HEK293 (cell line): Measurements from ENCODE around the gene VMO1.

ENCODE experiments used
- CTCF ChIA-PET: fragments of 350-600 bp; formaldehyde crosslinking; extraction: SDS; loops from one replicate; lab custom pipeline; 2021; ENCODE audit warnings: antibody characterized with exemption; lab: Yijun Ruan, JAX
- POLR2A ChIA-PET: fragments of 300-600 bp; formaldehyde crosslinking; extraction: SDS; loops from one replicate; lab custom pipeline; 2020; ENCODE audit warnings: antibody characterized with exemption, inconsistent platforms; lab: Yijun Ruan, JAX
- H3K27ac ChIP-seq: fragments of 200-500 bp; sonication (Bioruptor generic); 2 replicates; pipeline ENCODE4 v1.5.1; 2014; ENCODE audit warnings: low read depth, low read length, control low read depth, inconsistent platforms; ENCODE audit errors: extremely low read depth
- H3K36me3 ChIP-seq, 2 experiments: fragments of 200-500 bp in 1 of 2; sonication (Bioruptor generic) in 1 of 2; 1 replicate in 1 of 2; 2 replicates in 1 of 2; pipeline ENCODE4 v1.5.1; 2014 to 2017; ENCODE audit warnings: inconsistent platforms in 2 of 2, low read length in 2 of 2; ENCODE audit not compliant: control insufficient read depth in 2 of 2, insufficient read depth in 1 of 2
- H3K4me1 ChIP-seq: fragments of 200-500 bp; sonication (Bioruptor generic); 2 replicates; pipeline ENCODE4 v1.5.1; 2014; ENCODE audit warnings: mild to moderate bottlenecking, low read length, inconsistent platforms; ENCODE audit not compliant: control insufficient read depth, insufficient read depth
- H3K4me3 ChIP-seq: 2 replicates; pipeline ENCODE4 v1.5.1; 2011; ENCODE audit warnings: low read depth, mild to moderate bottlenecking, control low read depth, low read length, moderate library complexity
- H3K9me3 ChIP-seq: fragments of 200-500 bp; sonication (Bioruptor generic); 2 replicates; pipeline ENCODE4 v1.5.1; 2014; ENCODE audit warnings: low read depth, low read length, inconsistent platforms; ENCODE audit not compliant: control insufficient read depth, insufficient read depth
- HOXA7 ChIP-seq: sonication (generic); formaldehyde crosslinking; IDR thresholded peaks from 2 replicates; pipeline ENCODE4 v1.8.1; 2022; ENCODE audit warnings: missing genetic modification reagents, borderline replicate concordance
- KLF8 ChIP-seq: fragments of 450-650 bp; formaldehyde crosslinking; IDR thresholded peaks from 2 replicates; pipeline ENCODE4 v1.5.1; 2016; ENCODE audit warnings: missing biosample characterization, missing genetic modification characterization
- SCRT1 ChIP-seq: fragments of 450-650 bp; formaldehyde crosslinking; IDR thresholded peaks from 2 replicates; pipeline ENCODE4 v1.5.1; 2016; ENCODE audit warnings: missing biosample characterization, missing genetic modification characterization, borderline replicate concordance
- SP3 ChIP-seq: fragments of 450-650 bp; formaldehyde crosslinking; IDR thresholded peaks from 2 replicates; pipeline ENCODE4 v1.5.1; 2016; ENCODE audit warnings: missing biosample characterization, missing genetic modification characterization
- WT1 ChIP-seq: fragments of 450-650 bp; formaldehyde crosslinking; IDR thresholded peaks from 2 replicates; pipeline ENCODE4 v1.5.1; 2016; ENCODE audit warnings: missing biosample characterization, missing genetic modification characterization
- ZBTB10 ChIP-seq: fragments of 450-650 bp; formaldehyde crosslinking; IDR thresholded peaks from 2 replicates; pipeline ENCODE4 v1.5.1; 2016; ENCODE audit warnings: missing biosample characterization, missing genetic modification characterization
- ZBTB26 ChIP-seq: fragments of 450-650 bp; formaldehyde crosslinking; optimal IDR thresholded peaks from 2 replicates; pipeline ENCODE3; 2016; ENCODE audit warnings: missing biosample characterization, mild to moderate bottlenecking, missing genetic modification characterization
- ZBTB8A ChIP-seq: fragments of 450-650 bp; formaldehyde crosslinking; IDR thresholded peaks from 2 replicates; pipeline ENCODE4 v1.5.1; 2016; ENCODE audit warnings: missing biosample characterization, missing genetic modification characterization
- ZFP41 ChIP-seq: fragments of 450-650 bp; formaldehyde crosslinking; IDR thresholded peaks from 2 replicates; pipeline ENCODE4 v1.5.1; 2016; ENCODE audit warnings: missing biosample characterization, missing genetic modification characterization, borderline replicate concordance
- ZNF112 ChIP-seq: fragments of 450-650 bp; formaldehyde crosslinking; IDR thresholded peaks from 2 replicates; pipeline ENCODE4 v1.5.0; 2017; ENCODE audit warnings: missing biosample characterization, missing genetic modification characterization
- ZNF132 ChIP-seq: fragments of 450-650 bp; formaldehyde crosslinking; IDR thresholded peaks from 2 replicates; pipeline ENCODE4 v1.5.1; 2017; ENCODE audit warnings: missing biosample characterization, missing genetic modification characterization, borderline replicate concordance
- ZNF292 ChIP-seq: fragments of 450-650 bp; formaldehyde crosslinking; IDR thresholded peaks from 2 replicates; pipeline ENCODE4 v1.5.1; 2016; ENCODE audit warnings: low read depth, missing biosample characterization, missing genetic modification characterization, borderline replicate concordance
- ZNF335 ChIP-seq: fragments of 450-650 bp; formaldehyde crosslinking; conservative IDR thresholded peaks from 2 replicates; pipeline ENCODE4 v1.5.1; 2016; ENCODE audit warnings: missing biosample characterization, missing genetic modification characterization
- ZNF398 ChIP-seq: fragments of 450-650 bp; formaldehyde crosslinking; IDR thresholded peaks from 2 replicates; pipeline ENCODE4 v1.5.1; 2017; ENCODE audit warnings: missing biosample characterization, missing genetic modification characterization
- ZNF433 ChIP-seq: fragments of 450-650 bp; formaldehyde crosslinking; IDR thresholded peaks from 2 replicates; pipeline ENCODE4 v1.5.1; 2016; ENCODE audit warnings: missing biosample characterization, missing genetic modification characterization, low read depth
- ZNF585B ChIP-seq: fragments of 450-650 bp; formaldehyde crosslinking; IDR thresholded peaks from 2 replicates; pipeline ENCODE4 v1.5.1; 2016; ENCODE audit warnings: missing biosample characterization, missing genetic modification characterization
- ZNF621 ChIP-seq: fragments of 450-650 bp; formaldehyde crosslinking; IDR thresholded peaks from 2 replicates; pipeline ENCODE4 v1.5.1; 2017; ENCODE audit warnings: missing biosample characterization, missing genetic modification characterization
- ZNF677 ChIP-seq: fragments of 450-650 bp; IDR thresholded peaks from 2 replicates; pipeline ENCODE4 v1.5.0; 2018; ENCODE audit warnings: missing biosample characterization, mild to moderate bottlenecking, missing genetic modification characterization, moderate library complexity
- ZNF791 ChIP-seq: fragments of 450-650 bp; formaldehyde crosslinking; IDR thresholded peaks from 2 replicates; pipeline ENCODE4 v1.5.1; 2016; ENCODE audit warnings: missing biosample characterization, missing genetic modification characterization
- ZSCAN4 ChIP-seq: fragments of 450-650 bp; formaldehyde crosslinking; IDR thresholded peaks from 2 replicates; pipeline ENCODE4 v1.5.1; 2017; ENCODE audit warnings: missing biosample characterization, missing genetic modification characterization
- TF ChIP-seq, protein P1 (sequence below): fragments of 450-650 bp; formaldehyde crosslinking; IDR thresholded peaks from 2 replicates; pipeline ENCODE4 v1.5.1; 2016; ENCODE audit warnings: missing biosample characterization, missing genetic modification characterization, low read depth
- TF ChIP-seq, protein P2 (sequence below): IDR thresholded peaks from 2 replicates; pipeline ENCODE4 v1.6.1; 2011; ENCODE audit warnings: mild to moderate bottlenecking, low read depth, low read length, borderline replicate concordance
- TF ChIP-seq, protein P3 (sequence below): fragments of 450-650 bp; formaldehyde crosslinking; IDR thresholded peaks from 2 replicates; pipeline ENCODE4 v1.5.1; 2017; ENCODE audit warnings: missing biosample characterization, missing genetic modification characterization

The VMO1 gene

DNA sequence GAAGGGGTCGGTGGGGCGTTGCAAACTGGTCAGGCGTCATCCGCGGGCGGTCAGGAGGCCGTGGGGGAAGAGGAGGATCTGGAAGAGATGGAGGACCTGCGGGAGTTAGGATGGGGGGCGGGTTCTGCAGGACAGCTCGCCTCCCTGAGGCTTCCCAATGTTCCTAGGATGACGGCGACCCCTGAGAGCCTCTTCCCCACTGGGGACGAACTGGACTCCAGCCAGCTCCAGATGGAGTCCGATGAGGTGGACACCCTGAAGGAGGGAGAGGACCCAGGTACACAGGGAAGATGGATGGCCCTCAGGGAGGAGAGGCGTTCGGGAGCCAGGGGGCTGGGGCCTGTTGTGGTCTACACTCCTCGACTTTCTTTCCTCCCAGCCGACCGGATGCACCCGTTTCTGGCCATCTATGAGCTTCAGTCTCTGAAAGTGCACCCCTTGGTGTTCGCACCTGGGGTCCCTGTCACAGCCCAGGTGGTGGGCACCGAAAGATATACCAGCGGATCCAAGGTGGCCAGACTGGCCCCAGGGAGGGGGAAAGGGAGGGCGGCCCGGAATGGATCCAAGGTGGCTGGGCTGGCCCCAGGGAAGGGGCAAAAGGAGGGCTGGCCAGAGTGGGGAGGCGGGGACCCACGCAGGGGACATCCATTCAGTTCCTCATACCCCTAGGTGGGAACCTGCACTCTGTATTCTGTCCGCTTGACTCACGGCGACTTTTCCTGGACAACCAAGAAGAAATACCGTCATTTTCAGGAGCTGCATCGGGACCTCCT, 21.6 kb upstream of the VMO1 start (continued):
- TF ChIP-seq ZBTB8A (tag by site-specific recombination) (no peak), ZNF335 (tag by site-specific recombination) (peak; percentile 52), ZNF677 (tag by site-specific recombination) (no peak), ZNF621 (tag by site-specific recombination) (no peak), HOXA7 (no peak), SCRT1 (tag by site-specific recombination) (no peak), ZNF398 (tag by site-specific recombination) (no peak), ZNF433 (no peak)

- peaks cover 0 to 26% of the 10 kb centered on the region in 2 experiments; a peak in 2 of 3 replicates for H3K36me3 ChIP-seq
- H3K4me1 ChIP-seq = no peaks in the 10 kb centered on the region
- H3K27ac ChIP-seq = peak within 1 kb of the TSS; percentile 64; the same call in 1 of the 2 replicates
- peak within 1 kb of the TSS; percentile 69 for H3K4me3 ChIP-seq
- POLR2A ChIA-PET = interaction anchor here (0.6 to 4.4 kb wide), 19 partner anchors 9 to 160 kb away, joined by 3 to 41 read pairs (median 3); partner anchors contain the start of genes ARRB2, CHRNE, MED11 and MINK1
- no peaks in the 10 kb centered on the region for H3K9me3 ChIP-seq
- CTCF ChIA-PET = interaction anchor here (0.6 to 1.4 kb wide), 9 partner anchors 9 to 107 kb away, joined by 3 to 5 read pairs (median 3); no protein-coding TSS in a partner anchor
- TF ChIP-seq, protein P1, sequence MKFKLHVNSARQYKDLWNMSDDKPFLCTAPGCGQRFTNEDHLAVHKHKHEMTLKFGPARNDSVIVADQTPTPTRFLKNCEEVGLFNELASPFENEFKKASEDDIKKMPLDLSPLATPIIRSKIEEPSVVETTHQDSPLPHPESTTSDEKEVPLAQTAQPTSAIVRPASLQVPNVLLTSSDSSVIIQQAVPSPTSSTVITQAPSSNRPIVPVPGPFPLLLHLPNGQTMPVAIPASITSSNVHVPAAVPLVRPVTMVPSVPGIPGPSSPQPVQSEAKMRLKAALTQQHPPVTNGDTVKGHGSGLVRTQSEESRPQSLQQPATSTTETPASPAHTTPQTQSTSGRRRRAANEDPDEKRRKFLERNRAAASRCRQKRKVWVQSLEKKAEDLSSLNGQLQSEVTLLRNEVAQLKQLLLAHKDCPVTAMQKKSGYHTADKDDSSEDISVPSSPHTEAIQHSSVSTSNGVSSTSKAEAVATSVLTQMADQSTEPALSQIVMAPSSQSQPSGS (tag by site-specific recombination) = no peak
- no peak for TF ChIP-seq ZNF132 (tag by site-specific recombination)
- no peak for TF ChIP-seq ZFP41 (tag by site-specific recombination)
- TF ChIP-seq ZNF112 (tag by site-specific recombination) = no peak
- TF ChIP-seq ZNF585B = no peak
- no peak for TF ChIP-seq ZNF292 (tag by site-specific recombination)
- peak; percentile 61 for TF ChIP-seq ZBTB26 (tag by site-specific recombination)
- TF ChIP-seq WT1 (tag by site-specific recombination) = no peak
- TF ChIP-seq, protein P2, sequence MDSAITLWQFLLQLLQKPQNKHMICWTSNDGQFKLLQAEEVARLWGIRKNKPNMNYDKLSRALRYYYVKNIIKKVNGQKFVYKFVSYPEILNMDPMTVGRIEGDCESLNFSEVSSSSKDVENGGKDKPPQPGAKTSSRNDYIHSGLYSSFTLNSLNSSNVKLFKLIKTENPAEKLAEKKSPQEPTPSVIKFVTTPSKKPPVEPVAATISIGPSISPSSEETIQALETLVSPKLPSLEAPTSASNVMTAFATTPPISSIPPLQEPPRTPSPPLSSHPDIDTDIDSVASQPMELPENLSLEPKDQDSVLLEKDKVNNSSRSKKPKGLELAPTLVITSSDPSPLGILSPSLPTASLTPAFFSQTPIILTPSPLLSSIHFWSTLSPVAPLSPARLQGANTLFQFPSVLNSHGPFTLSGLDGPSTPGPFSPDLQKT = no peak
- 0 out of 2 replicates have a peak, but pooled peaks have one; percentile 32 for TF ChIP-seq SP3 (tag by site-specific recombination)
- TF ChIP-seq ZSCAN4 (tag by site-specific recombination) = no peak
- TF ChIP-seq ZNF791 (tag by site-specific recombination) = no peak
- peak; percentile 44; the same call in 1 of the 2 replicates for TF ChIP-seq ZBTB10 (tag by site-specific recombination)
- no peak for TF ChIP-seq KLF8 (tag by site-specific recombination)
- TF ChIP-seq, protein P3, sequence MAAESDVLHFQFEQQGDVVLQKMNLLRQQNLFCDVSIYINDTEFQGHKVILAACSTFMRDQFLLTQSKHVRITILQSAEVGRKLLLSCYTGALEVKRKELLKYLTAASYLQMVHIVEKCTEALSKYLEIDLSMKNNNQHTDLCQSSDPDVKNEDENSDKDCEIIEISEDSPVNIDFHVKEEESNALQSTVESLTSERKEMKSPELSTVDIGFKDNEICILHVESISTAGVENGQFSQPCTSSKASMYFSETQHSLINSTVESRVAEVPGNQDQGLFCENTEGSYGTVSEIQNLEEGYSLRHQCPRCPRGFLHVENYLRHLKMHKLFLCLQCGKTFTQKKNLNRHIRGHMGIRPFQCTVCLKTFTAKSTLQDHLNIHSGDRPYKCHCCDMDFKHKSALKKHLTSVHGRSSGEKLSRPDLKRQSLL = no peak
These were observed 20.8 kb upstream of the VMO1 start, which contains the start of gene PLD2 for GRCh38 chr17:4806777-4807604. TSS of gene PLD2 (plus strand) at chr17:4807152. CDS start at chr17:4807773, 621 bp downstream.
